ENCODE measurements around the gene PTPN22. TPM values are rescaled to one million over a fixed set of nuclear protein-coding genes. Genes with fewer than 3 reads are reported as not detected.

Gene PTPN22
- total RNA-seq, 1 donor from 2014 or later: not detected

GRCh38 chr1:113913312-113913668, 41.8 kb upstream of the PTPN22 start:
- TF ChIP-seq, protein P1, sequence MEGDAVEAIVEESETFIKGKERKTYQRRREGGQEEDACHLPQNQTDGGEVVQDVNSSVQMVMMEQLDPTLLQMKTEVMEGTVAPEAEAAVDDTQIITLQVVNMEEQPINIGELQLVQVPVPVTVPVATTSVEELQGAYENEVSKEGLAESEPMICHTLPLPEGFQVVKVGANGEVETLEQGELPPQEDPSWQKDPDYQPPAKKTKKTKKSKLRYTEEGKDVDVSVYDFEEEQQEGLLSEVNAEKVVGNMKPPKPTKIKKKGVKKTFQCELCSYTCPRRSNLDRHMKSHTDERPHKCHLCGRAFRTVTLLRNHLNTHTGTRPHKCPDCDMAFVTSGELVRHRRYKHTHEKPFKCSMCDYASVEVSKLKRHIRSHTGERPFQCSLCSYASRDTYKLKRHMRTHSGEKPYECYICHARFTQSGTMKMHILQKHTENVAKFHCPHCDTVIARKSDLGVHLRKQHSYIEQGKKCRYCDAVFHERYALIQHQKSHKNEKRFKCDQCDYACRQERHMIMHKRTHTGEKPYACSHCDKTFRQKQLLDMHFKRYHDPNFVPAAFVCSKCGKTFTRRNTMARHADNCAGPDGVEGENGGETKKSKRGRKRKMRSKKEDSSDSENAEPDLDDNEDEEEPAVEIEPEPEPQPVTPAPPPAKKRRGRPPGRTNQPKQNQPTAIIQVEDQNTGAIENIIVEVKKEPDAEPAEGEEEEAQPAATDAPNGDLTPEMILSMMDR (IDR thresholded peaks at IDR 0.05; ENCODE audit: insufficient read depth, low read length, poor library complexity, severe bottlenecking): no peak
- Histone ChIP-seq H3K27me3 (ENCODE audit: control insufficient read depth, insufficient read depth, low read length) (no peaks in the 10 kb centered on the region), H3K36me3 (ENCODE audit: control insufficient read depth, insufficient read depth, low read length) (no peaks in the 10 kb centered on the region), H3K4me3 (ENCODE audit: low read depth, low read length) (no peak overlapping the region)
- no peak for DNase-seq (ENCODE audit: low read depth)

DNA sequence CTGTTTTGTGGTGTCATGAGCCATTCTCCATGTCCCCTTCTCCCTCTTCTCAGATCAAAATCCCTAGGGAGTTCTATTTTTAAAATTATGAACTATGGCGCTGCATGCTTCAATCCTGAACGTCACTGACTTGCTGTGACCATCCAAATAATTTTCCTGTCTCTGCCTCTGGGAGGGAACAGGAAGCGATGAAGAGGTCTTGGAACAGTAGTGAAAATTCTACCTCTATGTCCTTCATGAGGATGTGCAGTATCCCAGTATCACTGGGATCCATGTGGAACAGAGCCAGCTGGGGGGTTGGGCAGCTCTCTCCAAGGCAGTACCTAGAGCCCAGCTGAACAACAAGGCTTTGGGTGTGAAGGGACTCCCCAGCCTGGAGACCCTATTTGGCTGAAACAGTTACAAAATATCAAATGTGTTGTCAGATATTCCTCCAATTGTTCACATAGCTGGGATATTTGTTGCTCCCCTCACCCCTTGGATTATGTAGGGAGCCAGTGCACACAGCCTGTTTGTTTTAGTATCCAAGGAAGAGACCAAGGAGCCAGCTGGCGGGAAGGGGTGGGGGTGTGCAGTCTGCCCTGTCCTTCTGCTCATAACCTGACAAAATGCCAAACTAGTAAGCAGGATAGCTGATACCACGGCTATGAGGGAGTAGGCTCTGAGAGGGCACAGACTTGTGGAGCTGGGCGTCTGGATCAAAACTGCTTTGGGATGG, 41.2 kb upstream of the PTPN22 start:
- Histone ChIP-seq H3K4me3 (ENCODE audit: low read depth, low read length) (no peak overlapping the region), H3K27me3 (ENCODE audit: control insufficient read depth, insufficient read depth, low read length) (no peaks in the 10 kb centered on the region), H3K36me3 (ENCODE audit: control insufficient read depth, insufficient read depth, low read length) (no peaks in the 10 kb centered on the region)
- TF ChIP-seq, protein P1 (IDR thresholded peaks at IDR 0.05; ENCODE audit: insufficient read depth, low read length, poor library complexity, severe bottlenecking): no peak
- DNase-seq (ENCODE audit: low read depth): no peak

GRCh38 chr1:113905435-113905861, 33.9 kb upstream of the PTPN22 start:
- TF ChIP-seq, protein P1 (IDR thresholded peaks at IDR 0.05; ENCODE audit: insufficient read depth, low read length, poor library complexity, severe bottlenecking): no peak
- peak overlapping the region; percentile 97 for H3K4me3 ChIP-seq (ENCODE audit: low read depth, low read length)
- H3K36me3 ChIP-seq (ENCODE audit: control insufficient read depth, insufficient read depth, low read length): no peaks in the 10 kb centered on the region
- no peaks in the 10 kb centered on the region for H3K27me3 ChIP-seq (ENCODE audit: control insufficient read depth, insufficient read depth, low read length)
- no peak for DNase-seq (ENCODE audit: low read depth)

- Histone ChIP-seq H3K4me3 (ENCODE audit: low read depth, low read length) (peak within 1 kb of the TSS; percentile 97), H3K36me3 (ENCODE audit: control insufficient read depth, insufficient read depth, low read length) (no peaks in the 10 kb centered on the region), H3K27me3 (ENCODE audit: control insufficient read depth, insufficient read depth, low read length) (no peaks in the 10 kb centered on the region)
- DNase-seq (ENCODE audit: low read depth): peak; percentile 99
- TF ChIP-seq, protein P1 (IDR thresholded peaks at IDR 0.05; ENCODE audit: insufficient read depth, low read length, poor library complexity, severe bottlenecking): peak; percentile 89
These were observed 33.3 kb upstream of the PTPN22 start, which contains the start of the genes AP4B1 and DCLRE1B for GRCh38 chr1:113904674-113905434. TSS of gene AP4B1 (minus strand) at chr1:113904799. CDS start at chr1:113904717, 82 bp downstream. TSS of gene DCLRE1B (plus strand) at chr1:113905326. CDS start at chr1:113905587, 261 bp downstream.

GRCh38 chr1:113904293-113904673, 32.8 kb upstream of the PTPN22 start:
- no peaks in the 10 kb centered on the region for H3K36me3 ChIP-seq (ENCODE audit: control insufficient read depth, insufficient read depth, low read length)
- peak overlapping the region; percentile 74 for H3K4me3 ChIP-seq (ENCODE audit: low read depth, low read length)
- no peaks in the 10 kb centered on the region for H3K27me3 ChIP-seq (ENCODE audit: control insufficient read depth, insufficient read depth, low read length)
- no peak for DNase-seq (ENCODE audit: low read depth)
- TF ChIP-seq, protein P1 (IDR thresholded peaks at IDR 0.05; ENCODE audit: insufficient read depth, low read length, poor library complexity, severe bottlenecking): no peak

All from kidney epithelial cell (primary cell).